Panc1 (cell line): ENCODE data around the gene ADAT3. TPM values are rescaled to one million over a fixed set of nuclear protein-coding genes. Genes with fewer than 3 reads are reported as not detected.

Experiments
- ATAC-seq: fragments of 200-7000 bp; cut with Tn5 transposase; 2 replicates; pipeline ENCODE4 v1.9.1; 2020; ENCODE audit warnings: mild to moderate bottlenecking, moderate library complexity
- BruUV-seq: library from RNA; stranded (reverse); fragments of 400-500 nt; replicated peaks from 2 replicates; lab custom pipeline; 2021; lab: Mats Ljungman, UMichigan
- CTCF ChIA-PET: fragments of 300-600 bp; sonication (Branson Sonifier 250); formaldehyde crosslinking; loops from one replicate; lab custom pipeline; 2022; ENCODE audit warnings: antibody characterized with exemption; lab: Charles Lee
- POLR2A ChIA-PET: fragments of 300-600 bp; sonication (Branson Sonifier 250); formaldehyde crosslinking; loops from one replicate; lab custom pipeline; 2022; ENCODE audit warnings: antibody characterized with exemption; lab: Charles Lee
- DNase-seq: peaks from one replicate; pipeline ENCODE4 v3.0.0-alpha.2; 2010; ENCODE audit warnings: low read depth, low spot score
- H3K27ac ChIP-seq: 2 replicates; pipeline ENCODE4 v1.5.1; 2011; ENCODE audit warnings: mild to moderate bottlenecking, low read length, inconsistent platforms
- H3K27me3 ChIP-seq: fragments of 200-500 bp; sonication (Bioruptor generic); 2 replicates; pipeline ENCODE4 v1.6.0; 2014; ENCODE audit warnings: low read length, inconsistent platforms; ENCODE audit not compliant: control insufficient read depth, insufficient read depth
- H3K36me3 ChIP-seq: fragments of 200-500 bp; sonication (Bioruptor generic); 2 replicates; pipeline ENCODE4 v1.5.1; 2014; ENCODE audit warnings: inconsistent platforms, mild to moderate bottlenecking, low read length, moderate library complexity; ENCODE audit not compliant: control insufficient read depth, insufficient read depth
- H3K4me1 ChIP-seq: 2 replicates; pipeline ENCODE4 v1.5.1; 2011; ENCODE audit warnings: inconsistent platforms, mild to moderate bottlenecking, low read length, moderate library complexity; ENCODE audit not compliant: control insufficient read depth, insufficient read depth
- H3K4me3 ChIP-seq, 2 experiments: 2 replicates each; pipeline ENCODE4 v1.5.1; 2011 to 2012; ENCODE audit warnings: low read depth in 2 of 2, low read length in 2 of 2, mild to moderate bottlenecking in 2 of 2, inconsistent platforms in 1 of 2, moderate library complexity in 1 of 2
- H3K9me3 ChIP-seq: fragments of 200-500 bp; sonication (Bioruptor generic); 2 replicates; pipeline ENCODE4 v1.5.1; 2014; ENCODE audit warnings: low read depth, mild to moderate bottlenecking, inconsistent platforms, low read length, moderate library complexity; ENCODE audit not compliant: control insufficient read depth, insufficient read depth
- POLR2AphosphoS5 ChIP-seq: IDR thresholded peaks from 2 replicates; pipeline ENCODE4 v1.6.1; 2012; ENCODE audit warnings: mild to moderate bottlenecking, low read depth, low read length, moderate library complexity
- SIN3A ChIP-seq: IDR thresholded peaks from 2 replicates; pipeline ENCODE4 v1.6.1; 2012; ENCODE audit warnings: low read depth, mild to moderate bottlenecking, low read length, moderate library complexity, borderline replicate concordance; ENCODE audit not compliant: insufficient read depth
- TCF7L2 ChIP-seq: IDR thresholded peaks from 2 replicates; pipeline ENCODE4 v1.6.1; 2011; ENCODE audit warnings: mild to moderate bottlenecking, low read depth, low read length, inconsistent platforms
- in situ Hi-C: cut with HindIII; loops from 2 replicates; pipeline ENCODE4 v1.10.0; 2016; ENCODE audit warnings: low sequenced_read_pairs, low pct_unique_long_range_greater_than_20kb
- intact Hi-C: fragments of 100-400 bp; cut with micrococcal nuclease; formaldehyde crosslinking; loops from one replicate; pipeline ENCODE4 v1.10.0; 2022; ENCODE audit not compliant: unreplicated experiment
- total RNA-seq: library from RNA; stranded (reverse); gene quantifications from one replicate; pipeline ENCODE4 v1.2.1, GENCODE V29; 2021; ENCODE audit not compliant: unreplicated experiment
- TF ChIP-seq, protein P1 (sequence below), 2 experiments: IDR thresholded peaks; 2 replicates each; pipeline ENCODE4 v1.6.1; 2011 to 2012; ENCODE audit warnings: low read depth in 2 of 2, control low read depth in 1 of 2, low read length in 1 of 2, mild to moderate bottlenecking in 1 of 2, moderate library complexity in 1 of 2; ENCODE audit not compliant: insufficient read depth in 1 of 2
- TF ChIP-seq, protein P2 (sequence below): fragments of 450-650 bp; IDR thresholded peaks from 2 replicates; pipeline ENCODE4 v1.5.1; 2017; ENCODE audit warnings: mild to moderate bottlenecking

Gene ADAT3
- total RNA-seq, 1 experiment from 2014 or later: 8.9 TPM

DNA sequence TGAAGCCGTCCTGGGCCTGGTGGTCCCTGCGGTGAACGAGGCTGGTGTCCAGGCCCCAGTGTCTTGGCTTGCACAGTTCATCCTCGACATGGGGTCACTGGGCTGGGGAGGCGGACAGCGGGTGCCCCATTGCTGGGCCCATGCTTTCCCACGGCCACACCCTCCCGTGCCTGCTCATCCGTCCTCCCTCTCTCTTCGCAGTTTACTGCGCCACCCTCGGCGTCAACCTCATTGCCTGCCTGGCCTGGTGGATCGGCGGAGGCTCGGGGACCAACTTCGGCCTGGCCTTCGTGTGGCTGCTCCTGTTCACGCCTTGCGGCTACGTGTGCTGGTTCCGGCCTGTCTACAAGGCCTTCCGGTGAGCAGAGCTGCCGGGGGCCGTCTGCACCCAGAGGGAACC, 12.7 kb downstream of the ADAT3 start:
- Histone ChIP-seq H3K27me3 (no peaks in the 10 kb centered on the region), H3K9me3 (no peaks in the 10 kb centered on the region), H3K4me1 (no peaks in the 10 kb centered on the region), H3K36me3 (no peaks in the 10 kb centered on the region; the same call in 1 of the 2 replicates), H3K27ac (no peak overlapping the region), H3K4me3 (no peak overlapping the region)
- ATAC-seq (no peak), DNase-seq (no peak)
- BruUV-seq: no TSS peak
- in situ Hi-C loops (no loop called here), intact Hi-C loops (no loop called here)
- ChIA-PET CTCF (no interaction called here), POLR2A (no interaction called here)
- TF ChIP-seq POLR2AphosphoS5 (no peak), SIN3A (no peak), TCF7L2 (no peak)
- TF ChIP-seq, protein P1, sequence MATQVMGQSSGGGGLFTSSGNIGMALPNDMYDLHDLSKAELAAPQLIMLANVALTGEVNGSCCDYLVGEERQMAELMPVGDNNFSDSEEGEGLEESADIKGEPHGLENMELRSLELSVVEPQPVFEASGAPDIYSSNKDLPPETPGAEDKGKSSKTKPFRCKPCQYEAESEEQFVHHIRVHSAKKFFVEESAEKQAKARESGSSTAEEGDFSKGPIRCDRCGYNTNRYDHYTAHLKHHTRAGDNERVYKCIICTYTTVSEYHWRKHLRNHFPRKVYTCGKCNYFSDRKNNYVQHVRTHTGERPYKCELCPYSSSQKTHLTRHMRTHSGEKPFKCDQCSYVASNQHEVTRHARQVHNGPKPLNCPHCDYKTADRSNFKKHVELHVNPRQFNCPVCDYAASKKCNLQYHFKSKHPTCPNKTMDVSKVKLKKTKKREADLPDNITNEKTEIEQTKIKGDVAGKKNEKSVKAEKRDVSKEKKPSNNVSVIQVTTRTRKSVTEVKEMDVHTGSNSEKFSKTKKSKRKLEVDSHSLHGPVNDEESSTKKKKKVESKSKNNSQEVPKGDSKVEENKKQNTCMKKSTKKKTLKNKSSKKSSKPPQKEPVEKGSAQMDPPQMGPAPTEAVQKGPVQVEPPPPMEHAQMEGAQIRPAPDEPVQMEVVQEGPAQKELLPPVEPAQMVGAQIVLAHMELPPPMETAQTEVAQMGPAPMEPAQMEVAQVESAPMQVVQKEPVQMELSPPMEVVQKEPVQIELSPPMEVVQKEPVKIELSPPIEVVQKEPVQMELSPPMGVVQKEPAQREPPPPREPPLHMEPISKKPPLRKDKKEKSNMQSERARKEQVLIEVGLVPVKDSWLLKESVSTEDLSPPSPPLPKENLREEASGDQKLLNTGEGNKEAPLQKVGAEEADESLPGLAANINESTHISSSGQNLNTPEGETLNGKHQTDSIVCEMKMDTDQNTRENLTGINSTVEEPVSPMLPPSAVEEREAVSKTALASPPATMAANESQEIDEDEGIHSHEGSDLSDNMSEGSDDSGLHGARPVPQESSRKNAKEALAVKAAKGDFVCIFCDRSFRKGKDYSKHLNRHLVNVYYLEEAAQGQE (IDR thresholded peaks at IDR 0.05; ENCODE audit: insufficient read depth in 1 of 2, low read depth in 2 of 2, low read length in 1 of 2): no peak
- TF ChIP-seq, protein P2, sequence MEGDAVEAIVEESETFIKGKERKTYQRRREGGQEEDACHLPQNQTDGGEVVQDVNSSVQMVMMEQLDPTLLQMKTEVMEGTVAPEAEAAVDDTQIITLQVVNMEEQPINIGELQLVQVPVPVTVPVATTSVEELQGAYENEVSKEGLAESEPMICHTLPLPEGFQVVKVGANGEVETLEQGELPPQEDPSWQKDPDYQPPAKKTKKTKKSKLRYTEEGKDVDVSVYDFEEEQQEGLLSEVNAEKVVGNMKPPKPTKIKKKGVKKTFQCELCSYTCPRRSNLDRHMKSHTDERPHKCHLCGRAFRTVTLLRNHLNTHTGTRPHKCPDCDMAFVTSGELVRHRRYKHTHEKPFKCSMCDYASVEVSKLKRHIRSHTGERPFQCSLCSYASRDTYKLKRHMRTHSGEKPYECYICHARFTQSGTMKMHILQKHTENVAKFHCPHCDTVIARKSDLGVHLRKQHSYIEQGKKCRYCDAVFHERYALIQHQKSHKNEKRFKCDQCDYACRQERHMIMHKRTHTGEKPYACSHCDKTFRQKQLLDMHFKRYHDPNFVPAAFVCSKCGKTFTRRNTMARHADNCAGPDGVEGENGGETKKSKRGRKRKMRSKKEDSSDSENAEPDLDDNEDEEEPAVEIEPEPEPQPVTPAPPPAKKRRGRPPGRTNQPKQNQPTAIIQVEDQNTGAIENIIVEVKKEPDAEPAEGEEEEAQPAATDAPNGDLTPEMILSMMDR: no peak

DNA sequence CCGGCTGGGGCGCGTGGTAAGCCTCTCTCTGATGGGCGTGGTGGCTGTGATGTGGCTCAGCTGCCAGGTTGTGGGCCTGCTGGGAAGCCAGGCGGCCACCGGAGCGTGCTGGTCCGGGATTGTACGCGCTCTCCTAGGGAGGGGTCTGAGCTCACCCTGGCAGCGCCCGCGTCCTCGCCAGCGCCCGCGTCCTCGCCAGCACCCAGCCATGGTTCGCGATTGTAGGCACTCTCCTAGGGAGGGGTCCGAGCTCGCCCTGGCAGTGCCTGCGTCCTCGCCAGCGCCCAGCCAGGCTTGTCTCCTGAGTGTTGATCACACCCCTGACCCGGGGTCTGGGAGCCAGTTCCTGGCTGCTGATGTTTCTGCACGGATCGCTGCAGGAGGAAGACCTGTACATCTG, 13.8 kb downstream of the ADAT3 start:
- intact Hi-C loops: no loop called here
- no peak for ATAC-seq

More for the DNA sequence above, 13.8 kb downstream of the ADAT3 start:
- no peaks in the 10 kb centered on the region for H3K9me3 ChIP-seq
- no peak overlapping the region for H3K4me3 ChIP-seq
- in situ Hi-C loops: no loop called here
- BruUV-seq: no TSS peak
- H3K27ac ChIP-seq: no peak overlapping the region
- H3K36me3 ChIP-seq: no peaks in the 10 kb centered on the region; the same call in 1 of the 2 replicates
- no peaks in the 10 kb centered on the region for H3K4me1 ChIP-seq
- ChIA-PET CTCF (no interaction called here), POLR2A (interaction anchor here (0.6 kb wide), 1 partner anchor 13 kb away, joined by 3 read pairs; no protein-coding TSS in a partner anchor)
- no peak for DNase-seq
- H3K27me3 ChIP-seq: no peaks in the 10 kb centered on the region
- TF ChIP-seq POLR2AphosphoS5 (no peak), SIN3A (no peak), TCF7L2 (no peak)
- TF ChIP-seq, protein P1 (IDR thresholded peaks at IDR 0.05; ENCODE audit: insufficient read depth in 1 of 2, low read depth in 2 of 2, low read length in 1 of 2): no peak
- TF ChIP-seq, protein P2: no peak
